Measurements from ENCODE around the gene BACE2.

Gene BACE2

GRCh38 chr21:41149199-41149598 is 18.8 kb upstream of the BACE2 start:
- no peak for DNase-seq

GRCh38 chr21:41152147-41152546 is 15.8 kb upstream of the BACE2 start:
- DNase-seq, result no peak

- DNase-seq, result no peak
Observed at GRCh38 chr21:41153443-41153842, 14.5 kb upstream of the BACE2 start.

GRCh38 chr21:41156142-41156541 is 11.8 kb upstream of the BACE2 start:
- DNase-seq, result no peak

GRCh38 chr21:41158026-41158425 is 9.9 kb upstream of the BACE2 start:
- DNase-seq, result no peak

GRCh38 chr21:41160036-41160435 is 7.9 kb upstream of the BACE2 start:
- DNase-seq, result no peak

GRCh38 chr21:41161428-41161827 is 6.5 kb upstream of the BACE2 start:
- DNase-seq, result no peak

GRCh38 chr21:41162096-41162495 is 5.9 kb upstream of the BACE2 start:
- DNase-seq, result no peak

- DNase-seq, result no peak
Observed at GRCh38 chr21:41163091-41163490, 4.9 kb upstream of the BACE2 start.

GRCh38 chr21:41164052-41164451 is 3.9 kb upstream of the BACE2 start:
- no peak for DNase-seq

GRCh38 chr21:41164981-41165655 is 2.8 kb upstream of the BACE2 start:
- DNase-seq, result no peak

- no peak for DNase-seq
Observed at GRCh38 chr21:41166884-41167283, 1.1 kb upstream of the BACE2 start.

- no peak for DNase-seq
Observed at GRCh38 chr21:41168391-41169257, 664 bp downstream of the BACE2 start.

- DNase-seq, result no peak
Observed at GRCh38 chr21:41169258-41169576, 1.3 kb downstream of the BACE2 start.

GRCh38 chr21:41169701-41170100 is 1.7 kb downstream of the BACE2 start:
- no peak for DNase-seq

- no peak for DNase-seq
Observed at GRCh38 chr21:41170442-41170841, 2.5 kb downstream of the BACE2 start.

GRCh38 chr21:41170859-41171609 is 3.1 kb downstream of the BACE2 start:
- DNase-seq, result no peak

- DNase-seq, result no peak
Observed at GRCh38 chr21:41175080-41175479, 7.1 kb downstream of the BACE2 start.

GRCh38 chr21:41176846-41177245 is 8.9 kb downstream of the BACE2 start:
- no peak for DNase-seq

GRCh38 chr21:41180752-41181151 is 12.8 kb downstream of the BACE2 start:
- no peak for DNase-seq

GRCh38 chr21:41182547-41182946 is 14.6 kb downstream of the BACE2 start:
- DNase-seq, result no peak

- no peak for DNase-seq
Observed at GRCh38 chr21:41183575-41183974, 15.6 kb downstream of the BACE2 start.

GRCh38 chr21:41185802-41186201 is 17.8 kb downstream of the BACE2 start:
- DNase-seq, result no peak
